Esophagus squamous epithelium (tissue), 5 donors: Measurements from ENCODE around the gene SLAMF9. TPM values are rescaled to one million over a fixed set of nuclear protein-coding genes. Genes with fewer than 3 reads are reported as not detected.

Experiments
- DNase-seq: peaks from one replicate; lab custom pipeline; 2025; lab: John Stamatoyannopoulos, UW
- H3K27ac ChIP-seq, 4 donors: fragments of 200-600 bp; sonication (generic); one replicate each; pipeline ENCODE4 v1.5.1; 2016 to 2019; ENCODE audit warnings: mild to moderate bottlenecking in 1 of 4
- H3K27me3 ChIP-seq, 4 donors: fragments of 200-600 bp; sonication (generic); 1 replicate in 3 of 4; 2 replicates in 1 of 4; pipeline versions ENCODE4 v1.5.1 to v1.6.0; 2017 to 2021; ENCODE audit warnings: antibody characterized with exemption in 1 of 4
- H3K36me3 ChIP-seq, 3 donors: fragments of 200-600 bp; sonication (generic); one replicate each; pipeline ENCODE4 v1.5.1; 2016 to 2019
- H3K4me1 ChIP-seq, 3 donors: fragments of 200-600 bp; sonication (generic); one replicate each; pipeline ENCODE4 v1.5.1; 2017 to 2019
- H3K4me3 ChIP-seq, 4 donors: fragments of 200-600 bp; sonication (generic); 1 replicate in 3 of 4; 2 replicates in 1 of 4; pipeline ENCODE4 v1.5.1; 2016 to 2019; ENCODE audit warnings: mild to moderate bottlenecking in 2 of 4, moderate library complexity in 1 of 4
- H3K9me3 ChIP-seq, 3 donors: fragments of 200-600 bp; sonication (generic); one replicate each; pipeline ENCODE4 v1.5.1; 2016 to 2019
- CTCF ChIP-seq, 6 experiments: fragments of 450-650 bp in 4 of 6; fragments of 200-600 bp in 2 of 6; sonication (generic) in 2 of 6; IDR thresholded peaks; one replicate each; pipeline ENCODE4 v1.5.1; 2016 to 2019; ENCODE audit warnings: antibody characterized with exemption in 6 of 6, mild to moderate bottlenecking in 4 of 6, moderate library complexity in 4 of 6
- POLR2A ChIP-seq, 4 donors: fragments of 450-650 bp; IDR thresholded peaks; one replicate each; pipeline ENCODE4 v1.6.1; 2017; ENCODE audit warnings: antibody characterized with exemption in 4 of 4, mild to moderate bottlenecking in 4 of 4, moderate library complexity in 3 of 4
- WGBS, 2 donors: methylation state at CpG; one replicate each; pipeline ENCODE4 v1.1.5; 2018; 5-methylcytosine and 5-hydroxymethylcytosine counted together
- intact Hi-C: fragments of 100-400 bp; cut with DNase I; formaldehyde crosslinking; loops from one replicate; pipeline ENCODE4 v1.15.0; 2022
- total RNA-seq, 4 donors: library from RNA; depleted of rRNA; stranded (reverse); fragments of >200 nt; gene quantifications; one replicate each; pipeline ENCODE4 v1.1.0, GENCODE V29; 2016
- donor health status: DM: yes; HTN: yes; CAD: no.

The SLAMF9 gene
- total RNA-seq, 4 donors from 2014 or later = 0.92 to 0.99 TPM; not detected in 2

- no peak for DNase-seq
- TF ChIP-seq POLR2A (IDR thresholded peaks at IDR 0.05) (no peak), CTCF (IDR thresholded peaks at IDR 0.05) (peak; percentile 97 to 100 (median 98))
- intact Hi-C loops = loop anchor here (2.0 to 10.0 kb wide), 2 partner anchors 68 to 148 kb away; partner anchors contain the start of gene KCNJ9
- H3K9me3 ChIP-seq = no peaks in the 10 kb centered on the region
- H3K36me3 ChIP-seq = peaks cover 0 to 8% (median 0%) of the 10 kb centered on the region in 3 donors
- peaks cover 35 to 86% (median 38%) of the 10 kb centered on the region in 3 donors for H3K4me1 ChIP-seq
- 43 to 51% methylated on average over 7 to 9 of the region's 16 CpGs for WGBS, 2 donors
- H3K27me3 ChIP-seq = peaks cover 0 to 12% (median 0%) of the 10 kb centered on the region in 4 donors
- H3K4me3 ChIP-seq = no peak overlapping the region
- H3K27ac ChIP-seq = peak overlapping the region in 2 of 4 donors; percentile 0 to 18
Observed at GRCh38 chr1:159936273-159936904, 17.6 kb downstream of the SLAMF9 start.

GRCh38 chr1:159935719-159936272, 18.2 kb downstream of the SLAMF9 start:
- TF ChIP-seq POLR2A (IDR thresholded peaks at IDR 0.05) (no peak), CTCF (IDR thresholded peaks at IDR 0.05) (no peak)
- H3K9me3 ChIP-seq = no peaks in the 10 kb centered on the region
- H3K4me1 ChIP-seq = peaks cover 35 to 82% (median 38%) of the 10 kb centered on the region in 3 donors
- WGBS, 2 donors = 51 to 78% methylated on average over 3 to 4 of the region's 4 CpGs
- intact Hi-C loops = loop anchor here (2.0 to 10.0 kb wide), 2 partner anchors 69 to 149 kb away; partner anchors contain the start of gene KCNJ9
- peaks cover 0 to 9% (median 0%) of the 10 kb centered on the region in 4 donors for H3K27me3 ChIP-seq
- H3K27ac ChIP-seq = no peak overlapping the region
- peaks cover 0 to 9% (median 0%) of the 10 kb centered on the region in 3 donors for H3K36me3 ChIP-seq
- no peak for DNase-seq
- no peak overlapping the region for H3K4me3 ChIP-seq

- WGBS, 2 donors = 77 to 81% methylated on average over 6 to 10 of the region's 11 CpGs
- Histone ChIP-seq H3K4me3 (no peak overlapping the region), H3K4me1 (peaks cover 30 to 77% (median 38%) of the 10 kb centered on the region in 3 donors), H3K27ac (no peak overlapping the region), H3K36me3 (peaks cover 0 to 9% (median 0%) of the 10 kb centered on the region in 3 donors), H3K27me3 (peaks cover 0 to 9% (median 0%) of the 10 kb centered on the region in 4 donors), H3K9me3 (no peaks in the 10 kb centered on the region)
- DNase-seq = no peak
- TF ChIP-seq CTCF (IDR thresholded peaks at IDR 0.05) (no peak), POLR2A (IDR thresholded peaks at IDR 0.05) (no peak)
- intact Hi-C loops = loop anchor here (10.0 kb wide), 1 partner anchor 149 kb away; the partner anchor contains the start of gene KCNJ9
Observed at GRCh38 chr1:159935305-159935704, 18.7 kb downstream of the SLAMF9 start.

- no peaks in the 10 kb centered on the region for H3K9me3 ChIP-seq
- H3K4me1 ChIP-seq = peaks cover 26 to 73% (median 31%) of the 10 kb centered on the region in 3 donors
- no peak overlapping the region for H3K27ac ChIP-seq
- TF ChIP-seq CTCF (IDR thresholded peaks at IDR 0.05) (no peak), POLR2A (IDR thresholded peaks at IDR 0.05) (no peak)
- peaks cover 0 to 9% (median 0%) of the 10 kb centered on the region in 4 donors for H3K27me3 ChIP-seq
- H3K36me3 ChIP-seq = peaks cover 0 to 18% (median 0%) of the 10 kb centered on the region in 3 donors
- no peak overlapping the region for H3K4me3 ChIP-seq
- DNase-seq = no peak
- 74 to 89% methylated on average over 3 to 10 of the region's 14 CpGs for WGBS, 2 donors
- intact Hi-C loops = loop anchor here (10.0 kb wide), 1 partner anchor 150 kb away; the partner anchor contains the start of gene KCNJ9
Observed at GRCh38 chr1:159934136-159935039, 19.6 kb downstream of the SLAMF9 start.
